Fibroblast of skin of left quadriceps (primary cell): Measurements from ENCODE around the gene SLC7A8.

Experiments used
- DNase-seq, 2 experiments: peaks; one replicate each; pipeline ENCODE4 v3.0.0-alpha.2; 2013; ENCODE audit warnings: low read depth in 2 of 2

SLC7A8 gene

DNA sequence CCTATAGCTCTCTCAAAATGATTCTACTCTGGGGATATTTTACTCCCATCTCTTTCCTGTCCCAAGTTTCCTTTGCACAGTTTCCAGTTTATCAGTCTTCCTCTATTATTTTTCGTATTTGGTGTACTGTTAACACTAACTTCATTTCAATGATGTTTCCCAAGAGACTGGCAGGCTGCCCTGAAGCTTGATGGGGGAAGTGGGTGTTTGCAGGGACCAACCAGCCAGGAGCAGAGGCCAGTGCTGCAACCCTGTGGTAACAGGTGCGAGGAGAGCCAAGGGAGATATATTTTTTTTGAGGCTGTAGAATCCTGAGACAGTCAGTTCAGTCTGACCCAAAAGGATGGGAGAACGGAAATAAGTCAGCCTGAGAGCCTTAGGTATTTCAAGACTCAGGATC, 52.6 kb downstream of the SLC7A8 start:
- no peak for DNase-seq

DNA sequence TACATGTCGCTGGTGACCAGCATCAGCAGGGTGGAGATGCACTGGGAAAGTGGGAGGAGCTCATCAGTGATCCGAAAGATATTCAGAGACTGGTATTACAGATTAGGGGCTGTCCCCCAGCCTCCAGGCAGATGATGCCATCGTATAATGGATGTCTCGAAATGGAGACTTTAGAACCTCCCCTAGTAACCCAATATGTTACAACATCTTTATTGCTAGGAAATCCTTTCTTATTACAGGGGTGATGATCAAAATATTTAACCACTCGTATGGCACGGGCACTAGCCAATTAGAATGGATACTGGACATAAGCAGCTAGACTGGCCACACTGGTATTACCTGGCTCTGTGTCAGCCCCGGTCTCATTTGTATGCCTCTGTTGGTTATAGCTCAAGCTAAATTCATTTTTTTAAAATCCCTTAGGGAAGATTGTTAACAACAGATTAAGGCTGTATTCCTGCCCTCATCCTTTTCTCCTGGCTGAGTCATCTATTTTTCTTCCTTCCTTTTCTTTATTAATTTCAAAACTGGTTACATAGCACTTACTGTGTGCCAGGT, 53.6 kb downstream of the SLC7A8 start:
- no peak for DNase-seq

DNA sequence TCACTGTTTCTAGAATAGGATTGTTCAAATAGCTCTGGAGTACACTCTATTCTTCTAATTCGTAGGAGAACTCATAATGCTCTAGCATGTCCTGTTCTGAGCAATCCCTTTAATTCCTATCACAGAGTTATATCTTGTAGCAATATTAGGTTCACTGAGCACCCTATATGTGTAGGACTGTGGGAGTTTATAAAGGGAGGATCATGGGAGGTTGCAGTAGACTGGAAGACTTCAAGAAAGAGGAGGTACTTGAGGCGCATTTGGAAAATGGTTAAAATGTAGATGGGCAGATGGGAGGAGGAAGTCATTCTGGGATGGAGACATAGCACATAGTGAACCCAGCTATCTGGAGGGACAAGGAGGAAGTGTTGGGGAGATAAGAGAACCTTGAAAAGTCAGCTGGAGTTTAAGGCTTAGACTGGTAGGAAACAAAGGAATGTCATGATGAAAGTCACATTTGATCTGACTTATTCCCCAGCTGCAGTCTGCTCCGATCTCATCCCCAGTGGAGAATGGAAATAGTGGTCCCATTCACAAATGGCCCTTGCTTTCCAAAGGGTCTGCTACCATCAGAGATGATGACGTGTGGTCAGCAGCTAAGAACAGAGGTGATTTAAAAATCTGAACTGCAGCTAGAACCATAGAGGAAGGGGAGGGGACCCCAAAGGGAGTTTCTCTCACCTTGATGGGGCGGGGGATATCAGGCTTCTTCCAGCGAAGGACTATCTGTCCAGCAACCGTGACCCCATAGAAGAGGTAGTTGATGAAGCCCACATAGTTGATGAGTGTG, 54.3 kb downstream of the SLC7A8 start:
- DNase-seq: no peak

DNA sequence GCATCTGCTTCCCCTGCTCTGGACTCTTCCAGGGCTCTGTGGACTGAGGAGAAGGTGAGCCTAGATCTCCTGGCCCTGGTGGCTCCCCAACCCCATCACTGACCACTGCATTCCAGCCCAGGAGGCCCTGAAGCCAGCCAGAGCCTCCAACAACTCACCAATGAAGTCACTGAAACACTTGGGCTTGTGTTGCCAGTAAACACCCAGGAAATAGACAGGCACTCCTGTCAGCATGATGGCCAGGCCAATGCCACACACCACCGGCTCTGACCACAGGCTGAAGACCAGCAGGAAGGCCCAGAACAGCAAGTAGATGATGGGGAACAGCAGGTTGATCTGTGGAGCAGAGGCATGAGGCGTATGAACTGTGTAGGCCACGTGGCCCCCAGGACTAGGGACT, 55.6 kb downstream of the SLC7A8 start:
- no peak for DNase-seq

DNA sequence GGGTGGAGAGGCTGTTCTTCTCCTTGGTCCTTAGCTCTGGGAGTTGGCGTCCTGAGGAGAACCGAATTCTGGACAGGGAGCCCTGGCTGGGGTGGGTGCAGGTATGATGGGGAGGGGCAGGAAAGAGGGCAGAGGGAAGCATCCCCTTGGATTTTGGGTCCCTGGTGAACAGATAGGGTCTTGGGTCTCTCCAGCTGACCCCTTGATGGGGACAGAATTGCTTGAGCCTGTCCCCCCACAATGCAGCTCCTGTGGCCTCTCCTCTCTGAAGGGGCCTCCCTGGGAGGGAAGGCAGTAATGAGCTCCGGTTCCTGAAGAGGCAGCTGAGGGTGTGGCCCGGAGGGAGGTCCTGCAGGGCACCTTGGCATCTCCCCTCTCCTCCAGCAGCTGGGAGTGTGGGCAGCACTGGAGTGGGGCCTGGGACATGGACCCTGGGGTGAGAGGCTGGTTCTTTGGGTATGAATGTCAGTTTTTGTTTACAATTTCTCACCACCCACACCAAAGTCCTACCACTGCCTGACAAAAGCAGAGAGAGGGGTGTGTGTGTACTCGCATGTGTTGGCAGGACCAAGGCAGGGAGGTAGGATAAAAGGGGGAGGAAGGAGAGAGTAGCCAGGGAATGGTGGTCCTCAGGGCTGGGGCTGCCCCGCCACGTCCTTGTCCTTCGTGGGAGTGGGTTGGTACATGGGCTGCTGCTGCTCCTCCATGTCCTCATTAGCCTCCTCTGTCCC, 56.7 kb downstream of the SLC7A8 start:
- DNase-seq: no peak

DNA sequence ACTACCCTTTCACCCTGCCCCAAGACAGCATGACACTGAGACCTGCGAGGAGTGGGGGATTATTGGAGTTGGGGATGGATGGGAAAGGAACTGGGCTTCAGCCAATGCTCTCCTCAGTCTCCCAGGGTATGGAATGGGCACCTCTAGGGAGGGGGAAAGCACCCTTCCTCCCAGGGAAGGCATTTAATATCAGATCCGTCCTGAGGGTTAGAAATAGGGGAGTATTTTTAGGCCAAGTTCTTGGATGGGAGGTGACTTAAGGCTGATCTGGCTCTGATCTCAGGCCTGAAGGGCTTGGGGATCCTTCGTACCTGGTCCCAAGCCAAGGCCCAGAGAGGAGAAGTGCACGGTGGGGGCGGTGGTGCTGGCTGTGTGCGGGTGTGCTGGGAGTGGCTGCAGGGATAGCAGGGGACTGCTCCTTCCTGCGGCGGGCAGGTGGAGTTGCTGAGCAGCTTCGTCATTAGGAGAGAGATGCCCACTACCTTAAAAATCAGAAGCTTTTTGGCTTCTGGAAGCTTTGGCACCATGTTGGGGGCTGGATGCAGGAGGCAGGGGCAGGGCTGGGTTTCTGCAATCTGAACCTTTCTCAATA, 57.4 kb downstream of the SLC7A8 start:
- DNase-seq: no peak

DNA sequence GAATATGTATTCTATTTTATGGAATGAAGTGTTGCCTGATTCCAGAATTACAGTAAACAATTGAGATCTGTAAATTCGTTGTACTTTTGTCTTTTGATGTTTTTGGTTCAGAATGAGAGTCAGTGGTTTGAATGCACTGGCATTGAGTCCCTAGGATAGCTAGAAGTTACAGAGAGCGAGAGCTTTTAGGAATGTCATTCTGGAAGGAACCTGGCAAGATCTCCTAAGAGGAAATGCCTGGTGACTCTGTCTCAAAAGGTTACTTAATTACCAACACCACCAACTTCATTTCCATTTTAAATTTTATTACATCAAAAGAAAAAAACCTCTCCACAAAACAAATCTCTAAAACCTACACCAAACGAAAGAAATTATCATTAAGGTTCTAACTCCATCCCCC, 58.4 kb downstream of the SLC7A8 start:
- DNase-seq: no peak

DNA sequence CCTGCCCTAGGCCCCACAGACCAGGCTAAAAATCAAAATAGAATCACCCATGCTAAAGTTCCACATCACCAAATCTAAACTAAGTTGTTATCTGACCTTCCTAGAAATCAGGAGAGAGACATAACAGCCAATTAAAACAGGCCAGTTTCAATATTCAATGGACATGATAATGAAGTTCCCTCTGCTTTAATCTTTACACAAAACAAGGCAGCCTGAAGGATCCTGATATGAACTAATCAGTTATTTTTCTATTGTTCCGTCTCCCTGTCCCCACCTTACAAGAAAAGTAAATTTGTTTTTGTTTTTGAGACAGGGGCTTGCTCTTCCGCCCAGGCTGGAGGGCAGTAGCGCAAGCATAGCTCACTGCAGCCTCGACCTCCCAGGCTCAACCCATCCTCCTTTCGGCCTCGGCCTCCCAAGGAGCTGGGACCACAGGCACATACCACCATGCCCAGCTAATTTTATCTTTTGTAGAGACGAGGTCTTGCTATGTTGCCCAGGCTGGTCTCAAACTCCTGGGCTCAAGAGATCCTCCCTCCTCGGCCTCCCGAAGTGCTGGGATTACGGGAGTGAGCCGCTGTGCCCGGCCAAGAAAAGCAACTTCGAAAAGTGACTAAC, 59.0 kb downstream of the SLC7A8 start:
- no peak for DNase-seq

DNA sequence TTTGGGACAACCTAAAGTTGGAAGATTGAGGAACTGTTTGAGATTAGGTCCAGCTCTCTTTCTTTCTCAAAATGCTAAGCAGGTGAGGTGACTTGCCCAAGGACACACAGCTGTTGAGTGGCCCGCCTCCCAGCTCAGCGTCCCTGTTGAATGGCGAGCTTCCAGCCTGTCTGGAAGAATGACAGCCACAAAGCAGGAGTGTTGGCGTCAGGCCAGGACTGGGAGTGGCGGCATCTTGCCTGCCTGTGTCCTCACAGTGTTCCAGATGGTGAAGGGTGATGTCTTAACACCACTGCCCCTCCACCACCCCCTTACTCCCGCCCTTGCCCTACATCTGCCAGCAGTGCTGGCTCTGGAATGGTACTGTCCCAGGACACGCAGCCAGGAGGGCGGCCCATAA, 60.0 kb downstream of the SLC7A8 start:
- no peak for DNase-seq

DNA sequence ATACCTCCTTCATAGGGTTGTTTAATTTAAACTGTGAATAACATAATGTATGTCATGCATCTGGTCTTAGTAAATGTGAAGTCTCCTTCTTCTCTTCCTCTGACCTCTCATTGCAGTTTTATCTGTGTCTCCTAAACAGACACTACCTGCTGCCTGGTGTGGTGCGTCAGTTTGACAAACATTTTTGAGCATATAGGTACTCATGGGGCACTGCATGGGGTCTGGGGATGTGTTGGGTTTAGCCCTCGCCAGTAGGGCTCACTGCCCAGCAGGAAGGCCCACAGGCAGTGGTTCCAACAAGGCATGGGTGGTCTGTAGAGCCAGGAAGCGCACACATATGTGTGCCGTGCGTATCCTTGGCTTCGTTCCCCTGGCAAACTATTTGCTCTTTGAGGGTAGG, 61.4 kb downstream of the SLC7A8 start:
- no peak for DNase-seq

DNA sequence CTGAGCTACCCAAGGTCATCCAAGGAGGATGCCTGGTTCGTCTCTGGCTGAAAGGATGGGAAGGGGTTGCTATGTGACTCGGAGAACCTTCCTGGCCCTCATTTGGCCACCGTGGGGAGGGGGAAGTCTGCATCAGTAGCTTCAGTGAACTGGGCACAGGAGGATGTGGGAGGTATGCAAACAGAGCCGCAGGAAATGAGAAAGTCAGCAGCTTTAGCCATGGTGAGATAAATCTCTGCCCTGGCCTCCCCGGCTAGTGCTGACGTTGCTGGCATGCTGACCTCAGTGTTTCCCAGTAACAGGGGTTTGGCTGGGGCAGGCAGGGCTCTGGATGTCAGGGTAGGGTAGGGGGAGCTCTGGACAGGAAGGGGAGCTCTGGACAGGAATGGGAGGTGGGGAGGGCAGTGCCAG, 62.1 kb downstream of the SLC7A8 start:
- DNase-seq: no peak

DNA sequence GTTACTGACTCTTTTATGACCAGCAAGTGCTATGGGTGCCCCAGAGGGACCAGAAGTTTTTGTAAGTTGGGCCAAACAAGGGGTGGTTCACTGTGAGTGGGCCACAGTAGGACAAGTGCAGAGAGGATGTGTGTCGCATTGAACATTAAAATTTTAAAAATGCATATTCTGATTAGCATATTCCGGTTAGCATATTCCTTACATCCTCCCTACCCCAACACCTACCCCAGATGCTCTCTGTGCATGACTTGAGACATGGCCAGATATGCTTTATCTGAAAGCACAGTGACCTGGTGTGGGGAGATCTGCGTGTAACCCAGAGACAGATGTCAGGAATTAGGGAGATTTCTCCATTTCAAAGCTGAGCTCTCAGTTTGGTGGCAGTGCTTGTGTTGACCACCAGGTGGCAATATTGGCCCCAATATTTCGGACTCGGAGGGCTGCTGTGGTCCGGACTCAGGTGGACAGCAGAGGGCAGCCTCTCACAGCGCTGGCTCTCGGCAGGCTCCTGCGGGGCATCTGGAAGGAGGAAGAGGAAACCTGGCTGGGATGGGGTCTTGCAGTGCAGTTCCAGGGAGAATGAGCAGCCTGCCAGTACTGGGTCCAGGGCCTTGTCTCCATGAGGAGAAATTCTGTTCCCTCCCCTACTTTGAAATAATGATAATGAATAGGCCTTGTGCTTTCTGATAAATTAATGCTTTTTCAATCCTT, 62.8 kb downstream of the SLC7A8 start:
- peak; percentile 65 to 67 for DNase-seq

DNA sequence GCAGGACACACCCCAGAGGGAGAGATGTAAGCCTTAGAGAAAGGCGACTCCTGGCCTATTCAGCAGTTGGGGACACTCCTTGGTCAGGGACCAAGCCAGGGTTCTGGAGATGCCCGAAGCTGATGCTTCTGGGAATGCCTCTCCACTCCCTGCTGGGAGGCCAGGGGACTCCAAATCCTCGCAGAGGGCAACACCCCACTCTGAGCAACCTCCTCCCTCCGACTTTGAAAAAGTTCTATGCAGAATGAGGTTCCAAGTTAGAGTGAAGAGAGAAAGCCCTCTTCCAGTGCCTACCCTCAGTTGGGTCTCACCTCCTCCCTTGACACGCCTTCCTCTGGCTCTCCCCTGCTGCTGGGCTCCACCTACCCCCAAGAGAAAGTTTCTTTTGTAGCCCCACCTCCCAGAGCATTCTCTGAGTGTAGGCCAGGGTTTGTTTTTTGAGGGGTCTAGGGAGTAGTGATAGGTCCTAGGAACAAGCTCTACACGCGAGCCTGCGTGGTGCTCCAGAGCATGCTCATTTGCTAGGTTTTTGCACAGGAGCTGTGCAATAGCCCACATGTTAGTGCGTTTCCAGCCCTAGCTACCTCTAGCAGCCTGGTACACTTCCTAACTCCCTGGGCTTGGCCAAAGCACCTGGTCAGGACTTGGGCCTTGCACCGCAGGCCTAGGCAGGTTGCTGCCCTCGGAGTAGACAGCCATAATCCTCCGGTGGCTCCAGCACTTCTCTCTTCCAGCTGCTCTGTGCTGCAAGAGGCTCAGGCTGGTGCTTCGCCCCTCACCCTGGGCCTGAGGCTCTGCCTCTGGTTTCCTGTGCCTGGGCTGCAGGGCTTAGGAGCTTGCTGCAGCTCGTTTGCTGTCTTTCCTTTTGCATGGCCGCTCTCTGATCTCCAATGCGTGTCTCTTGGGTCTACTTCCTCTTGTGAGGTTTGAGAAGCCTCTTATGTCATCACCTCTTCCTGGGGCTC, 63.8 kb downstream of the SLC7A8 start:
- no peak for DNase-seq

DNA sequence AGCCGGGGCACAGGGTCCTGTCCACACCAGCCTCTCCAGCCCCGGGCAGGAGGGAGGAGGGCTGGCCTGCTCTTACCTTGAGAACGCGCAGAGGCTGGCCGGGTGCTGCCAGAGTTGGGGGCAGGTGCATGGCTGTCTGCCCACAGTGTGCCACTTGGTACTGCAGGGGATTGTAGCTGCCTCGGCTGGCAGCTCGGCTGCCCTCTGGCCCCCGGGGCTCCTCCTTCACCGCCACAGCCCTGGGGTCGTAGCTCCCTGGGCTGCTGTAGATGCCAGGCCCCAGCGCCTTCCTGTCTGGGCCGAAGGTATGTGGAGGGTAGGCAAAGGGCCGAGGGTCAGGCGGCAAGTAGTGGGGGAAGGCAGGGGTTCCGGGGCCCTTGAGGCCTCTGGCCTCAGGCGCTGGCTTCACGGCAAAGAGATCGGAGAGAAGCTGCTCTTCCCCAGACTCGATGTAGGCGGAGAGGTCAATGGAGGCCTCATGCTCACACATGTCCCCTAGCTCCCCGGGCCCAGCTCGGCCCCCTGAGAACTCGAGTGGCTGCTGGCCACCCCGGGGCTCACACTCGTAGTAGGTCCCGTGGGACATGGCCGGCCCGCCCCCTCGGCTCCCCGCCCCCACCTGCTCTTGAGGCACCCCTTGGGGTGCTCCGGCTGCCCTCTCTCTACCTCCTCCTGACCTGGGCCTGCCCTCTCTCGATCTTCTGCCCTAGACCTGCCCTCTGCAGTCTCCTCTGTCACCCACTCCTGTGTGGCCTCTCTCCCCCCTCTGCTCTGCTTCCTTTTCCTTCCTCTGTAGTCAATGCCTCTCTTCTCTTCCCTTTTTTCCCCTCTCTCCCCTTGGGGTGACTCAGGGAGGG, 64.7 kb downstream of the SLC7A8 start, which contains the start of gene CEBPE:
CEBPE (minus strand) TSS at position 750 of the 857 bp plus-strand sequence; CDS start at position 586, 164 bp downstream.
- DNase-seq: no peak

DNA sequence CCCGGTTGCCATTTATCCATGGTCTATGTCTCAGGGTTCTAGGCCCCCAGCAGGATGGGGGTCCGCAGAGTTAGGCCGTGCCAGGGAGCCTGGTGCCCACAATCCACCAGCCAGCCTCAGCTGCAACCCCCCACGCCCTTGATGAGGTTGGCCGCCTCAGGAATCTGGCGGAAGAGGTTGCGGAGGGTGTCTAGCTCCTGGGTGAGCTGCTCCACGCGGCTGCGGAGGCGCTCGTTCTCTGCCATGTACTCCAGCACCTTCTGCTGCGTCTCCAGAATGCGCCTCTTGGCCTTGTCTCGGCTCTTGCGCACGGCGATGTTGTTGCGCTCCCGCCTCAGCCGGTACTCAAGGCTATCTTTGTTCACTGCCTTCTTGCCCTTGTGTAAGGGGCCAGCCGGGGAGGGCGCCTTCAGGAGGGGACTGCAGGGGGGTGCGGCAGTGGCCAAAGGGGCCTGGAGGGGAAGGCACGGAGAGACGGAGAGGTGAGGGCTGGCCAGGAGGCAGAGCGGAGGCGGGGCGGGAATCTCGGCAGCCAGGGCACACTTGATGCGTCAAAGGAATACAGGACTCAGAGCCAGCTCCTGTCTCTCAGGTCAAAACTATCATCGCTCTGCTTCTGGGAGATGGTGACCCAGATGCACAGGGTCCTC, 66.0 kb downstream of the SLC7A8 start:
- no peak for DNase-seq

DNA sequence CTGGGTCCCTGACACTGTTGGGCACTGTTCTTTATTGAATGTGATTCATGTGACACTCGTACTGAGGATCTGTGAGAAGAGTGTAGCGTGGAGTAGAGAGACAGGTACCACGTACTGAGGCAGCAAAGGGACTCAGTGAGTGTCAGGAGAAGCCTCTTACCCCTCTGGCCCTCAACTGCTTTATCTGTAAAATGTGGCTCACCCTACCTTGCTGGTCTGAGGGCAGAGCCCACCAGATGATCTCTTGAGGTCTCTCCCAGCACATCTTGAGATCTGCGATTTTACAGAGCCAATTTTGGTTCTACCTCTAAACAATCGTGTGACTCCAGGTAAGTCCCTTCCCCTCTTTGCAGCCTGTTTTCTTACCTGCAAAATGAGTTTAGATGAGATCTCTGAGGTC, 67.5 kb downstream of the SLC7A8 start:
- DNase-seq: no peak

DNA sequence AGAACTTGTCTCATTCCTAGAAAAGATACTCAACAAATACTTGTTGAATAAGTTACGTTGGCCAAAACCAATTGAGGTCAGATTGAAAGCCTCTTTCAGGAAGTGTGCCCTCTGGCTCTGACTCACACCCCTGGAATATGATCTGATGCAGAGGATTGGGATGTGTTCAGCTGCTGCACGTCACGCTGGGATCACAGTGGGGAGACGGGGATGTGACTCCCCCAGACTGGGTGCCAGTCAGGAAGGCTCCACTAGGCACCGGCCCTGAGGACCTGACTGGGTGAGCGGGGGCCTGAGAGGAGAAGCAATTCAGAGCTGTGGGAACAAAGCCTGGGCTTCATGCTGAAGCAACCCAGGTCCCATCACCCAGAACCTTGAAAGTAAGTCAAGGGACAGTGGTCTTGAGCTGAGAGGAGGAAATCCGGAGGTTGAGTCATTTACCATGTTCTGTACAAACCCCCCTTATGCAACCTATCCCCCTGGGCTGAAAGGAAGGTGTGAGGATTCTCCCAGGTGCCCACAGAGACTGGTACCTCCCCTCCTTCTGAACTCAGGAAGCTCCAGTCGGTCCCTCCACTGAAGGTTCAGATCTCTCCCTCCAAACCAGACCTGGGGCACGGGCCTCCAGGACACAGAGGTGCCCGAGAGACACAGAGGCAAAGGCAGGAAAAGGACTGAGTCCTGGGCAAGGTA, 68.3 kb downstream of the SLC7A8 start:
- peak; percentile 79 to 80 for DNase-seq

DNA sequence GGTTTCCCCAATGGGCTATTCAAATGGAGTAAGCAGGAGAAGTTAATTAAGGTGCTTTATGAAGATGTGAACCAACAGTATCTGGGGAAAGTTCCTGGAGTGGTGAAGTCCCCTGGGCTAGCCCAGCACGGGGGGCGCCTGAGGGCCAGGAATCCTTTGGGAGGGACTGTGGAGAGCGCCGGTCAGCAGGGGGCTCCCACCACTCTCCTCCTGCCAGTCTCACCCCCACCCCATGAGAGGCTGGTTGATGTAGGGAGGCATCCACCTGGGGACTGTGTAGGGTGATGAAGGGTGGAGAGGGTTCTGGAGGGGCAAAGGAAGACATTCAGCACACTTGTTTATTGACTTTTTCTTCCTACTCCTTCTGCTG, 68.8 kb downstream of the SLC7A8 start:
- no peak for DNase-seq
